ENCODE measurements around the gene ILKAP. TPM values are rescaled to one million over a fixed set of nuclear protein-coding genes. Genes with fewer than 3 reads are reported as not detected.

The ILKAP gene
- total RNA-seq, 1 experiment from 2014 or later, result 53.4 TPM

DNA sequence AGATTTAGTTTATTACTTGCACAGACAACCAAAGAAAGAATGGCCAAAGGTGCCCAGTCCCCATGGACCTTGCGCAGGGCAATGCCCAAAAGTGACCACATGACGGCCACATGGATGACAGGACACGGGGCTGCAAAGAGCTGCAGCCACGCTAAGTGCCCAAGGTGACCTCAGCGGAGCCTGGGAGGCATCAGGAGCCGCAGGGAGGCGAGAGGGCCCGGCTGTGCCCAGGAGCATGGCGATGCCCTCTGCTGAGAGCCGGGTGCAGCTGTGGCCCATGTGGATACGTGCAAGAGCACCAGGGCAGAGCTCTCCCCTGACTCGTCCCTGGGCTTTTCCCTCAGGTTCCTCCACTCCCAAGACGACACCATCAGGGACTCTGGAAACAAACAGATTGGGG is 21.6 kb upstream of the ILKAP start:
- H3K9ac ChIP-seq (ENCODE audit: low read length), result no peak overlapping the region
- intact Hi-C loops (cut with micrococcal nuclease), result no loop called here
- H3K79me2 ChIP-seq (ENCODE audit: insufficient read depth, low read length), result no peaks in the 10 kb centered on the region
- no peaks in the 10 kb centered on the region for H3K4me1 ChIP-seq (ENCODE audit: control insufficient read depth in 1 of 2, insufficient read depth in 2 of 2, low read length in 2 of 2)
- H3K9me2 ChIP-seq (ENCODE audit: insufficient read depth), result no peaks in the 10 kb centered on the region
- ATAC-seq (no peak), DNase-seq (ENCODE audit: low read depth, low spot score) (no peak)
- no peak overlapping the region for H3K4me3 ChIP-seq (replicated peaks in 1 of 2; ENCODE audit: low read depth in 1 of 2, low read length in 2 of 2)
- no TSS peak for BruUV-seq (replicated peaks)
- H3K36me3 ChIP-seq (ENCODE audit: control insufficient read depth in 1 of 2, insufficient read depth in 2 of 2, low read length in 2 of 2), result no peaks in the 10 kb centered on the region
- ChIA-PET POLR2A (no interaction called here), CTCF (no interaction called here), RAD21 (ENCODE audit: low non-redundant PET in 1 of 2, low total read pairs in 2 of 2, uncharacterized antibody in 2 of 2, unreplicated experiment in 2 of 2) (no interaction called here)
- no peaks in the 10 kb centered on the region for H4K20me1 ChIP-seq (ENCODE audit: insufficient read depth)
- H3K4me2 ChIP-seq (ENCODE audit: low read length), result no peak overlapping the region
- no peak overlapping the region for H2AFZ ChIP-seq (ENCODE audit: low read depth, low read length, poor library complexity, severe bottlenecking)
- H3K27ac ChIP-seq (ENCODE audit: low read depth, low read length), result no peak overlapping the region
- no peaks in the 10 kb centered on the region for H3K27me3 ChIP-seq (ENCODE audit: insufficient read depth, low read length)
- no peaks in the 10 kb centered on the region for H3K9me3 ChIP-seq (ENCODE audit: control insufficient read depth in 1 of 2, insufficient read depth in 1 of 2, low read depth in 1 of 2, low read length in 2 of 2)
- TF ChIP-seq ZNF274 (IDR thresholded peaks at IDR 0.05; ENCODE audit: low read depth, low read length) (no peak), SRF (IDR thresholded peaks at IDR 0.05; ENCODE audit: low read depth) (no peak), CEBPB (IDR thresholded peaks at IDR 0.05; ENCODE audit: low read depth) (no peak), YY1 (IDR thresholded peaks at IDR 0.05; ENCODE audit: extremely low read depth, insufficient replicate concordance, low read depth, low read length) (no peak), SP1 (IDR thresholded peaks at IDR 0.05; ENCODE audit: low read depth) (no peak), RAD21 (IDR thresholded peaks at IDR 0.05; ENCODE audit: low read depth) (no peak), TCF7L2 (IDR thresholded peaks at IDR 0.05; ENCODE audit: borderline replicate concordance, extremely low read depth, insufficient read depth, insufficient read length) (no peak), POLR2A (IDR thresholded peaks at IDR 0.05; ENCODE audit: borderline replicate concordance, extremely low read depth, insufficient read depth, insufficient read length) (no peak), ELF1 (IDR thresholded peaks at IDR 0.05; ENCODE audit: borderline replicate concordance, low read depth) (no peak), SIN3A (IDR thresholded peaks at IDR 0.05; ENCODE audit: low read depth) (no peak), EGR1 (IDR thresholded peaks at IDR 0.05; ENCODE audit: low read depth) (no peak)
- TF ChIP-seq, protein P1, sequence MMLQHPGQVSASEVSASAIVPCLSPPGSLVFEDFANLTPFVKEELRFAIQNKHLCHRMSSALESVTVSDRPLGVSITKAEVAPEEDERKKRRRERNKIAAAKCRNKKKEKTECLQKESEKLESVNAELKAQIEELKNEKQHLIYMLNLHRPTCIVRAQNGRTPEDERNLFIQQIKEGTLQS (IDR thresholded peaks at IDR 0.05), result no peak
- TF ChIP-seq, protein P2, sequence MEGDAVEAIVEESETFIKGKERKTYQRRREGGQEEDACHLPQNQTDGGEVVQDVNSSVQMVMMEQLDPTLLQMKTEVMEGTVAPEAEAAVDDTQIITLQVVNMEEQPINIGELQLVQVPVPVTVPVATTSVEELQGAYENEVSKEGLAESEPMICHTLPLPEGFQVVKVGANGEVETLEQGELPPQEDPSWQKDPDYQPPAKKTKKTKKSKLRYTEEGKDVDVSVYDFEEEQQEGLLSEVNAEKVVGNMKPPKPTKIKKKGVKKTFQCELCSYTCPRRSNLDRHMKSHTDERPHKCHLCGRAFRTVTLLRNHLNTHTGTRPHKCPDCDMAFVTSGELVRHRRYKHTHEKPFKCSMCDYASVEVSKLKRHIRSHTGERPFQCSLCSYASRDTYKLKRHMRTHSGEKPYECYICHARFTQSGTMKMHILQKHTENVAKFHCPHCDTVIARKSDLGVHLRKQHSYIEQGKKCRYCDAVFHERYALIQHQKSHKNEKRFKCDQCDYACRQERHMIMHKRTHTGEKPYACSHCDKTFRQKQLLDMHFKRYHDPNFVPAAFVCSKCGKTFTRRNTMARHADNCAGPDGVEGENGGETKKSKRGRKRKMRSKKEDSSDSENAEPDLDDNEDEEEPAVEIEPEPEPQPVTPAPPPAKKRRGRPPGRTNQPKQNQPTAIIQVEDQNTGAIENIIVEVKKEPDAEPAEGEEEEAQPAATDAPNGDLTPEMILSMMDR (IDR thresholded peaks at IDR 0.05 in 2 of 3, conservative IDR thresholded peaks at IDR 0.05 in 1 of 3; ENCODE audit: borderline replicate concordance in 1 of 3, insufficient read depth in 1 of 3, low read depth in 2 of 3, low read length in 2 of 3), result no peak
